ENCODE measurements around the gene CFAP20DC.

Gene CFAP20DC

DNA sequence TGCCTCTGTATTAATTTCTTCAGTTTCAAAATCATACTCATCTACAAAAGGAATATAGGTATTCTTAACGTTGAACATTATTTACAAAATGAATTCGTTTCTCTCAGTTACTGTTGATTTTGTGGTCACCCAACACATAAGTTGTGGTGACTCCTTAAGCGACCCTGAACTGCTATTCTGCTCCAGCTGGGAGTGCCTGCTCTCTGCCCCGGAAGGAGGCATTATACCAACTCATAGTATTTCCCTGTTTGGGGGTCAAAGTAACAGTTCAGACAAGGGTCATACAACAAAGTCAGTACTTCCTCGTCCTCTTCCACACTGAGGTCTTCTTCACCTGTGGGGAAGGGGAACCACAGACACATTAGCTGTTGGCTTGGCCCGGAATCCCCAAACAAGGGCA is 307.6 kb downstream of the CFAP20DC start:
- no peaks in the 10 kb centered on the region for H3K79me2 ChIP-seq (ENCODE audit: low read length)

DNA sequence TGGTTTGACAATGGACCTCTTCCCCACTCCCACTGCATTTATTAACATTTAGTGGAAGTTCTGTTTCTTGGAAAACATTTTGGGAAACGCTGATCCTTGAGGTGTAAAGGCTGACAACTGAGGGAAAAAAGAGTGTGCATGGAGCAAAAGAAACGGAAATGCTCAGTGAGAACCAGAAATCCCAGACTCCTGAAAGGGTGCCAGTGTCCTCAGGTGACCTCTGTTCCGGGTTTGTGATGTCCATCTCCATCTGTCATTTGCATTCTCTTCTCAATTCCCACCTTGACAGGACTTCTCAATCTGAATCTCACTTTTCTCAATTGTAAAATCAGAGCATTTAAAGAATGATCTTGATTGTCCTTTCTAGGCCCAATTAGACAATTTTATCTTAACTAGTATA is 312.2 kb downstream of the CFAP20DC start:
- no peaks in the 10 kb centered on the region for H3K9me3 ChIP-seq (ENCODE audit: insufficient read depth, low read length)
- no peaks in the 10 kb centered on the region for H3K4me1 ChIP-seq (ENCODE audit: low read length)
- H3K27me3 ChIP-seq (ENCODE audit: low read depth, low read length), result no peaks in the 10 kb centered on the region
- no peak overlapping the region for H3K4me2 ChIP-seq (ENCODE audit: low read length)
- H3K4me3 ChIP-seq (ENCODE audit: low read length), result no peak overlapping the region
- no peaks in the 10 kb centered on the region for H3K36me3 ChIP-seq (replicated peaks; ENCODE audit: low read depth, low read length)
- no peaks in the 10 kb centered on the region for H4K20me1 ChIP-seq (ENCODE audit: insufficient read depth, low read length)
- no peak for TF ChIP-seq EZH2phosphoT487 (IDR thresholded peaks at IDR 0.05; ENCODE audit: low read depth)
- TF ChIP-seq, protein P1, sequence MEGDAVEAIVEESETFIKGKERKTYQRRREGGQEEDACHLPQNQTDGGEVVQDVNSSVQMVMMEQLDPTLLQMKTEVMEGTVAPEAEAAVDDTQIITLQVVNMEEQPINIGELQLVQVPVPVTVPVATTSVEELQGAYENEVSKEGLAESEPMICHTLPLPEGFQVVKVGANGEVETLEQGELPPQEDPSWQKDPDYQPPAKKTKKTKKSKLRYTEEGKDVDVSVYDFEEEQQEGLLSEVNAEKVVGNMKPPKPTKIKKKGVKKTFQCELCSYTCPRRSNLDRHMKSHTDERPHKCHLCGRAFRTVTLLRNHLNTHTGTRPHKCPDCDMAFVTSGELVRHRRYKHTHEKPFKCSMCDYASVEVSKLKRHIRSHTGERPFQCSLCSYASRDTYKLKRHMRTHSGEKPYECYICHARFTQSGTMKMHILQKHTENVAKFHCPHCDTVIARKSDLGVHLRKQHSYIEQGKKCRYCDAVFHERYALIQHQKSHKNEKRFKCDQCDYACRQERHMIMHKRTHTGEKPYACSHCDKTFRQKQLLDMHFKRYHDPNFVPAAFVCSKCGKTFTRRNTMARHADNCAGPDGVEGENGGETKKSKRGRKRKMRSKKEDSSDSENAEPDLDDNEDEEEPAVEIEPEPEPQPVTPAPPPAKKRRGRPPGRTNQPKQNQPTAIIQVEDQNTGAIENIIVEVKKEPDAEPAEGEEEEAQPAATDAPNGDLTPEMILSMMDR (IDR thresholded peaks at IDR 0.05; ENCODE audit: low read depth, low read length), result no peak
- H2AFZ ChIP-seq (ENCODE audit: low read depth, low read length), result no peak overlapping the region
- no peak overlapping the region for H3K9ac ChIP-seq (ENCODE audit: low read length)
- H3K79me2 ChIP-seq (ENCODE audit: low read length), result no peaks in the 10 kb centered on the region
- H3K27ac ChIP-seq (ENCODE audit: low read length), result no peak overlapping the region

More for the DNA sequence above, 307.6 kb downstream of the CFAP20DC start:
- peaks cover 26% of the 10 kb centered on the region for H3K27me3 ChIP-seq (ENCODE audit: low read depth, low read length)
- H3K4me1 ChIP-seq (ENCODE audit: low read length), result no peaks in the 10 kb centered on the region
- H3K9ac ChIP-seq (ENCODE audit: low read length), result no peak overlapping the region
- TF ChIP-seq, protein P1 (IDR thresholded peaks at IDR 0.05; ENCODE audit: low read depth, low read length), result no peak
- TF ChIP-seq EZH2phosphoT487 (IDR thresholded peaks at IDR 0.05; ENCODE audit: low read depth), result no peak
- H3K36me3 ChIP-seq (replicated peaks; ENCODE audit: low read depth, low read length), result no peaks in the 10 kb centered on the region
- H3K4me2 ChIP-seq (ENCODE audit: low read length), result no peak overlapping the region
- no peak overlapping the region for H2AFZ ChIP-seq (ENCODE audit: low read depth, low read length)
- no peaks in the 10 kb centered on the region for H4K20me1 ChIP-seq (ENCODE audit: insufficient read depth, low read length)
- H3K9me3 ChIP-seq (ENCODE audit: insufficient read depth, low read length), result no peaks in the 10 kb centered on the region
- H3K4me3 ChIP-seq (ENCODE audit: low read length), result no peak overlapping the region
- H3K27ac ChIP-seq (ENCODE audit: low read length), result no peak overlapping the region

DNA sequence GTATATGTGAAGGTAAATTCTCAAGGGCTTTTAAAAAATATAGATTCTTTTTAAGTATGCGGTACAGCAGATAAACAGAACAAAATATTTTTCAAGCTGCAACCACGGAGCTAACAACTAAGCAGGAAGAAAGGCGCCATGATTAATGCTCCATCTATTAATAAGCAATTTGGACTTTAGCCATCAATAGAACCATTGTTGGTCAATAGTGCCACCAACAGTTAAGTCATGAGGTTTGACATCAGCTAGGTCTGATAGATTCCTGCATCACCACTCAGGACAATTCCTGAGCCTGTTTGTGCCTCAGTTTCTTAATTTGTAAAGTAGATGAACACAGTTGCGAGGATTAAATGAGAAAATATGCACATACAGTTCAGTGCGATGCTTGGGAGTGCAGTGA is 318.2 kb downstream of the CFAP20DC start:
- no peaks in the 10 kb centered on the region for H3K9me3 ChIP-seq (ENCODE audit: insufficient read depth, low read length)
- TF ChIP-seq EZH2phosphoT487 (IDR thresholded peaks at IDR 0.05; ENCODE audit: low read depth), result no peak
- TF ChIP-seq, protein P1 (IDR thresholded peaks at IDR 0.05; ENCODE audit: low read depth, low read length), result no peak
- no peaks in the 10 kb centered on the region for H3K36me3 ChIP-seq (replicated peaks; ENCODE audit: low read depth, low read length)
- H3K4me2 ChIP-seq (ENCODE audit: low read length), result no peak overlapping the region
- H3K27ac ChIP-seq (ENCODE audit: low read length), result no peak overlapping the region
- H3K9ac ChIP-seq (ENCODE audit: low read length), result no peak overlapping the region
- H2AFZ ChIP-seq (ENCODE audit: low read depth, low read length), result no peak overlapping the region
- H3K27me3 ChIP-seq (ENCODE audit: low read depth, low read length), result peaks cover 5% of the 10 kb centered on the region; the same call in 1 of the 2 replicates
- H3K4me1 ChIP-seq (ENCODE audit: low read length), result no peaks in the 10 kb centered on the region
- no peak overlapping the region for H3K4me3 ChIP-seq (ENCODE audit: low read length)
- no peaks in the 10 kb centered on the region for H3K79me2 ChIP-seq (ENCODE audit: low read length)
- H4K20me1 ChIP-seq (ENCODE audit: insufficient read depth, low read length), result no peaks in the 10 kb centered on the region

DNA sequence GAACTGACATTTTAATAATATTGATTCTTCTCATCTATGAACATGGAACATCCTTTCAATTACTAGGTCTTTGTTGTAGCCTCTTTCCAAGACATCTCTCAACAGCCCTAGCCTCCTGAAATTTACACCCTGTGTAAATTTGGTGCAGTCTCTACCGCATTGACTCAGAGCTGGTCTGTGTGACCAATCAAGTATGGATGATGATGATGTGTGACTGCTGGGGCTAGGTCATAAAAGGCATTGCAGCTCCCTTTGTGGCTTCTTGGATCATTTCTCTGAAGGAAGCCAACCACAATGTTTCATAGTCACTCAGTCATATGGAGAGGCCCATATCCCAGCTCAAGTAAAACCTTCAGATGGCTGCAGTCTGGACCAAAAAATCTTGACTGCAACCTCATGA is 321.1 kb downstream of the CFAP20DC start:
- TF ChIP-seq EZH2phosphoT487 (IDR thresholded peaks at IDR 0.05; ENCODE audit: low read depth), result no peak
- TF ChIP-seq, protein P1 (IDR thresholded peaks at IDR 0.05; ENCODE audit: low read depth, low read length), result no peak
- Histone ChIP-seq H3K27me3 (ENCODE audit: low read depth, low read length) (peaks cover 5% of the 10 kb centered on the region; the same call in 1 of the 2 replicates), H3K79me2 (ENCODE audit: low read length) (no peaks in the 10 kb centered on the region), H3K9ac (ENCODE audit: low read length) (no peak overlapping the region), H3K27ac (ENCODE audit: low read length) (no peak overlapping the region), H3K4me3 (ENCODE audit: low read length) (no peak overlapping the region), H3K4me1 (ENCODE audit: low read length) (no peaks in the 10 kb centered on the region), H3K9me3 (ENCODE audit: insufficient read depth, low read length) (no peaks in the 10 kb centered on the region), H3K36me3 (replicated peaks; ENCODE audit: low read depth, low read length) (no peaks in the 10 kb centered on the region), H2AFZ (ENCODE audit: low read depth, low read length) (no peak overlapping the region), H3K4me2 (ENCODE audit: low read length) (no peak overlapping the region), H4K20me1 (ENCODE audit: insufficient read depth, low read length) (no peaks in the 10 kb centered on the region)

All from OCI-LY3 (cell line).